Measurements from ENCODE around the gene PNLDC1.

- TF ChIP-seq CTCF (IDR thresholded peaks at IDR 0.05) (no peak), POLR2A (IDR thresholded peaks at IDR 0.05) (no peak)
Measured at GRCh38 chr6:159826968-159827647, 27.0 kb downstream of the PNLDC1 start.

All from testis (tissue), 2 donors.